Coronary artery (tissue), 2 donors: ENCODE measurements around the gene INPP5F.

Experiments
- DNase-seq: peaks from one replicate; pipeline ENCODE4 v3.0.0-alpha.2; 2017; ENCODE audit warnings: low spot score
- H3K27ac ChIP-seq, 2 donors: fragments of 200-600 bp; sonication (generic); one replicate each; pipeline ENCODE4 v1.5.1; 2016 to 2019
- H3K4me3 ChIP-seq: fragments of 200-600 bp; sonication (generic); 2 replicates; pipeline ENCODE4 v1.5.1; 2016; ENCODE audit warnings: mild to moderate bottlenecking, moderate library complexity
- CTCF ChIP-seq: fragments of 200-600 bp; sonication (generic); IDR thresholded peaks from one replicate; pipeline ENCODE4 v1.5.1; 2019; ENCODE audit warnings: antibody characterized with exemption

INPP5F gene

GRCh38 chr10:119796039-119796438 is 70.2 kb downstream of the INPP5F start:
- Histone ChIP-seq H3K4me3 (no peak overlapping the region), H3K27ac (no peak overlapping the region)
- no peak for TF ChIP-seq CTCF
- no peak for DNase-seq

GRCh38 chr10:119801176-119801575 is 75.3 kb downstream of the INPP5F start:
- no peak for DNase-seq
- no peak for TF ChIP-seq CTCF
- H3K4me3 ChIP-seq, result no peak overlapping the region
- no peak overlapping the region for H3K27ac ChIP-seq

GRCh38 chr10:119801998-119802538 is 76.2 kb downstream of the INPP5F start:
- no peak for TF ChIP-seq CTCF
- Histone ChIP-seq H3K4me3 (no peak overlapping the region), H3K27ac (no peak overlapping the region)
- DNase-seq, result no peak

- Histone ChIP-seq H3K27ac (no peak overlapping the region), H3K4me3 (no peak overlapping the region)
- no peak for DNase-seq
- TF ChIP-seq CTCF, result no peak
These were observed 77.4 kb downstream of the INPP5F start for GRCh38 chr10:119803264-119803663.

GRCh38 chr10:119805702-119806230 is 79.9 kb downstream of the INPP5F start:
- TF ChIP-seq CTCF, result no peak
- Histone ChIP-seq H3K27ac (peak overlapping the region in 1 of 2 donors; percentile 56), H3K4me3 (no peak overlapping the region)
- no peak for DNase-seq

- Histone ChIP-seq H3K4me3 (no peak overlapping the region), H3K27ac (no peak overlapping the region)
- TF ChIP-seq CTCF, result no peak
- no peak for DNase-seq
These were observed 80.7 kb downstream of the INPP5F start for GRCh38 chr10:119806334-119807130.
